ENCODE data around the gene ERC2.

Gene ERC2

DNA sequence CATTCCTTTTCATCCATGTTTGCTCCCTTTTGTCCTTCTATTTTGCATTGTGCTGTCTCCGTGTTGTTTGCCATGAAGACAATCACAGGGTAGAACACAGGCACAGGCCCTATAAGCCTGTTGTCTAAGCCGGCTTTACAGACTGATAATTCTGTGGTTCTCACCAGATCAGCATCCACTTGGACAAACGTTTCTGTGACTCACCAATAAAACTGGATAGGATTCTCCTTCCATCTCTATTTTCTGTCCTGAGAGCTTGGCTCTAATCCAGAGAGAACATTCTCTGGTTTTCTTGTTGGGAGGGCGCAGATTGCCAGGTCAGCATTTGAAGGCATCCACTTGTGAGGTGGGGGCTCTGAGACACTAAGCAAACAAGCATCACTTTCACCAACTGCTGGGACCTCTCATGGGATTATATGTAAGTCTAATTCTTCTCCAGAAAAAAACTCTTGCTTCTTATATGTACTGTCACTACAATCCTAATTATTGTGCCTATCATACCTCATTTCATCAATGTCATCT lies 101.6 kb downstream of the ERC2 start:
- in situ Hi-C loops (cut with HindIII; ENCODE audit: low sequenced_read_pairs), result no loop called here
- no peak for DNase-seq (ENCODE audit: low read depth)
- TF ChIP-seq, protein P1, sequence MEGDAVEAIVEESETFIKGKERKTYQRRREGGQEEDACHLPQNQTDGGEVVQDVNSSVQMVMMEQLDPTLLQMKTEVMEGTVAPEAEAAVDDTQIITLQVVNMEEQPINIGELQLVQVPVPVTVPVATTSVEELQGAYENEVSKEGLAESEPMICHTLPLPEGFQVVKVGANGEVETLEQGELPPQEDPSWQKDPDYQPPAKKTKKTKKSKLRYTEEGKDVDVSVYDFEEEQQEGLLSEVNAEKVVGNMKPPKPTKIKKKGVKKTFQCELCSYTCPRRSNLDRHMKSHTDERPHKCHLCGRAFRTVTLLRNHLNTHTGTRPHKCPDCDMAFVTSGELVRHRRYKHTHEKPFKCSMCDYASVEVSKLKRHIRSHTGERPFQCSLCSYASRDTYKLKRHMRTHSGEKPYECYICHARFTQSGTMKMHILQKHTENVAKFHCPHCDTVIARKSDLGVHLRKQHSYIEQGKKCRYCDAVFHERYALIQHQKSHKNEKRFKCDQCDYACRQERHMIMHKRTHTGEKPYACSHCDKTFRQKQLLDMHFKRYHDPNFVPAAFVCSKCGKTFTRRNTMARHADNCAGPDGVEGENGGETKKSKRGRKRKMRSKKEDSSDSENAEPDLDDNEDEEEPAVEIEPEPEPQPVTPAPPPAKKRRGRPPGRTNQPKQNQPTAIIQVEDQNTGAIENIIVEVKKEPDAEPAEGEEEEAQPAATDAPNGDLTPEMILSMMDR (IDR thresholded peaks at IDR 0.05; ENCODE audit: low read depth, low read length, missing control alignments), result no peak
- no peak overlapping the region for H3K4me3 ChIP-seq (ENCODE audit: low read depth, low read length)

DNA sequence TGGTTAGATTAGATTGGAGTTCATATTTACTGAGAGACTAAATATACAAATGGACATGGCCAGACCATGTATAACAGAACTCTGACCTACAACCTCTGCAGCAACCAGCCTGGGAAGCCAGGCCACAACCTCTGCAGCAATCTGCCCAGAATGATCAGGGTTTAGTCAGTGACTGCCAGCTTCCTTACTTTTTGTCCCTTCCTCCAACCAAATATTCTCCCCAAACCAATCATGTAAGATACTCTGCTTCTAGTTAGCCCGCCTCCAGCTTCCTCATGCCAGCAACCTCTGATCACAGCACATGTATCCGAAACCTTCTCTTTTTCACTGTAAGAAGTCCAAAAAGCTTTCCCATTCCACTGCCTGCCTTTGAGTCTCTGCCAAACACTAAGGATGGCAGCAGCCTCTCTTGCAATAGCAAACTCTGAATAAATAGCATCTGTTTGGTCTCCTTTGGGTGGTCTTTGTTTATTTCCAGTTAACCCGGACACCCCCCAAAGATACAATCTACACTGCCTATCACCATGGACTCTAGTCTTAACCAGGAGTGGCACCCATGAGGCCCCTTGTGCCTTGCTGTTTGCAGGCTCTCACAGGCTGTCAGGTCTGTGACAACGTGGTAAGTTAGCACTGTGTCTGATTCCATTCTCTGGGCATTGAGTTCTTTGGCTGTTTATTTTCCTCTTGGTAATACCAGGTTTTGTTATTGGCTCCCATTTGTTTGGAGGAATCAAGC lies 102.2 kb downstream of the ERC2 start:
- TF ChIP-seq, protein P1 (IDR thresholded peaks at IDR 0.05; ENCODE audit: low read depth, low read length, missing control alignments), result no peak
- DNase-seq (ENCODE audit: low read depth), result no peak
- in situ Hi-C loops (cut with HindIII; ENCODE audit: low sequenced_read_pairs), result no loop called here
- no peak overlapping the region for H3K4me3 ChIP-seq (ENCODE audit: low read depth, low read length)

DNA sequence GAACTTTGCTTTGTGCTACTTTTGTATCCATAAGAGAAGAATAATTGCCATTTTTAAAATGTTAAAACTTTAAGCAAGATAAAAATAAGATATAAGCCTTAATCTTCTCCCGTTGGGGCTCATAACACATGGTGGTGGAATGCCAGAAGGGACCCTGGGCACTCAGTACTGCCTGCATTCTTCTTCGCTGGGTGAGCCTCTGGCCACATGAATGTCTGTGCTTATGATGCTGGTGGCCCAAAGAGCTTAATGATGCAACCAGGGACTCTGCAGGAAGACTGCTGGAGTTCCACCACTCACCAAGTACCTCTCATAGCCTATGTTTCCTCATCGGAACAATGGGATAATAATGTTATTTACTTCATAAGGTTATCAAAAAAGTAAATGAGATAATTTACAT lies 103.6 kb downstream of the ERC2 start:
- no peak for DNase-seq (ENCODE audit: low read depth)
- no peak overlapping the region for H3K4me3 ChIP-seq (ENCODE audit: low read depth, low read length)
- TF ChIP-seq, protein P1 (IDR thresholded peaks at IDR 0.05; ENCODE audit: low read depth, low read length, missing control alignments), result no peak
- in situ Hi-C loops (cut with HindIII; ENCODE audit: low sequenced_read_pairs), result no loop called here

DNA sequence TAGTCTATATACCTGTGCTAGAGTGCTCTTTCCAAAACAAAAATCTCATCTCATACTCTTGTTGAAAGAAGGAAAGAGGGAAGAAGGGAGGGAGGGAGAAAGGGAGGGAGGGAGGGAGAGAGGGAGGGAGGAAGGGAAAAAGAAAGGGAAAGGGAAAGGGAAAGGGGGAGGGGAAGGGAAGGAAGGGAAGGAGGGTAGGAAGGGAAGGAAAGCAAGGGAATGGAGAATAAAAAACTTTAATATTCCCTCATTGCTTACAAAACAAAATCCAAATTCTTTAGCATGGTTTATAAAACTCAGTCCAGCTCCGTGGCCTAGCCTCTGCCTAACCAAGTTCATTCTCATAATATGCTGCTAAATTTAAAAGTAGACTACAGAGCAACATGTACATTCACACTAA lies 104.5 kb downstream of the ERC2 start:
- no peak for DNase-seq (ENCODE audit: low read depth)
- H3K4me3 ChIP-seq (ENCODE audit: low read depth, low read length), result no peak overlapping the region
- TF ChIP-seq, protein P1 (IDR thresholded peaks at IDR 0.05; ENCODE audit: low read depth, low read length, missing control alignments), result no peak
- in situ Hi-C loops (cut with HindIII; ENCODE audit: low sequenced_read_pairs), result no loop called here

DNA sequence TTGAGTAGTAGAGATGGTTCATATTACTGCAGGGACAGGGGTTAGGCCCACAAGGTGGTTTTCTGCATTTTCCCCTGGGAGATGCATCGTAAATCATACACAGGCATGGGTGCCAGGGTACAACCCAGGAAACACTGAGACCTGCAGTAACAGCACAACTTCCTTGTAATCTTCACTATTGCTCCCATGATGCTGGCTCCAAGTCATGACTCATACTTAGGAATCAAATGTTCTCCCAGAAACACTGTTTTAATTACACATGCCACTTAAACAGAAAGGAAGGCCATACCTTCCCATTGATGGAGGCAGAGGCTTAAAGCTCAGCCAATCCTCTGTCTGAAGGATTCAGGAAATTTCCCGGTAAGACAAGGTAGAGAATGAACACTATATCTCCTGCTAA lies 106.5 kb downstream of the ERC2 start:
- in situ Hi-C loops (cut with HindIII; ENCODE audit: low sequenced_read_pairs), result no loop called here
- DNase-seq (ENCODE audit: low read depth), result no peak
- TF ChIP-seq, protein P1 (IDR thresholded peaks at IDR 0.05; ENCODE audit: low read depth, low read length, missing control alignments), result no peak
- H3K4me3 ChIP-seq (ENCODE audit: low read depth, low read length), result no peak overlapping the region

DNA sequence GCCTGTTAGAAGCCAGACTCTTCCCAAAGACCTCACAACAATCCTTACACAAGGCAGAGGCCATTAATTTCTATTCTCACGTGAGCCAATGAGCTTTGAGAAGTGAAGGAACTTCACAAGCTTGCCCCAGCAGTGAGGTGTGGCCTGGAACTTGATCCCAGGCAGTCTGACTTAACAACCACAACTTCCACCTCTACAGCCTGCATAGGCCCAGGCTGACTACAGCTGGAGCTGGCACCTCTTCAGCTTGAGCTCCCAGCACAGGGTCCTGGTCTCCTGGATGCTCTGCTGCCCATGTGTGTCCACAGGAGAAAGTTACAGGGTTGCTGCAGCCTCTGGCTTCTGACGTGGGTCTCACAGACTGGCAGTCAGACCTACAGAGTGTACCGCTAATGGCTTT lies 111.0 kb downstream of the ERC2 start:
- DNase-seq (ENCODE audit: low read depth), result no peak
- TF ChIP-seq, protein P1 (IDR thresholded peaks at IDR 0.05; ENCODE audit: low read depth, low read length, missing control alignments), result no peak
- in situ Hi-C loops (cut with HindIII; ENCODE audit: low sequenced_read_pairs), result no loop called here
- no peak overlapping the region for H3K4me3 ChIP-seq (ENCODE audit: low read depth, low read length)

Data from astrocyte of the cerebellum (primary cell).